GOT3 (cell line): ENCODE results near the gene PAK4.

Experiments used
- DNase-seq: peaks from one replicate; lab custom pipeline; 2025; ENCODE audit warnings: mixed read lengths; lab: John Stamatoyannopoulos, UW

PAK4 gene

DNA sequence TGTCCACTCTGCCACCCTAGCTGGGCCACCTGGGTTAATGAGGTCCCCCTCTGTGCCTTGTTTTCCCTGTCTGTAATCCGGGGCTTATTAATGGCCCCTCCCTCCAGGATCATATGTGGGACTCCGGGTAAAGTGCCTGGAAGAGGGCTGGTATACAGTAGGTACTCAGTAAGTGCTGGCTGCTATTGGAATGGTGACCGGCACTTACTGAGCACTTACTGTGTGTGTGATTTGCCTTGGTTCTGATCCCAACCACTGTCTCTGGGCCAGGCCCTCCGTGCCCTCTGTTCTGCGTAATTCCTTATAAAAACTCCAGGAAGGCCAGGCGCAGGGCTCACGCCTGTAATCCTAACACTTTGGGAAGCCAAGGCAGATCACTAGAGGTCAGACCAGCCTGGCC lies 40.3 kb downstream of the PAK4 start:
- DNase-seq = no peak

DNA sequence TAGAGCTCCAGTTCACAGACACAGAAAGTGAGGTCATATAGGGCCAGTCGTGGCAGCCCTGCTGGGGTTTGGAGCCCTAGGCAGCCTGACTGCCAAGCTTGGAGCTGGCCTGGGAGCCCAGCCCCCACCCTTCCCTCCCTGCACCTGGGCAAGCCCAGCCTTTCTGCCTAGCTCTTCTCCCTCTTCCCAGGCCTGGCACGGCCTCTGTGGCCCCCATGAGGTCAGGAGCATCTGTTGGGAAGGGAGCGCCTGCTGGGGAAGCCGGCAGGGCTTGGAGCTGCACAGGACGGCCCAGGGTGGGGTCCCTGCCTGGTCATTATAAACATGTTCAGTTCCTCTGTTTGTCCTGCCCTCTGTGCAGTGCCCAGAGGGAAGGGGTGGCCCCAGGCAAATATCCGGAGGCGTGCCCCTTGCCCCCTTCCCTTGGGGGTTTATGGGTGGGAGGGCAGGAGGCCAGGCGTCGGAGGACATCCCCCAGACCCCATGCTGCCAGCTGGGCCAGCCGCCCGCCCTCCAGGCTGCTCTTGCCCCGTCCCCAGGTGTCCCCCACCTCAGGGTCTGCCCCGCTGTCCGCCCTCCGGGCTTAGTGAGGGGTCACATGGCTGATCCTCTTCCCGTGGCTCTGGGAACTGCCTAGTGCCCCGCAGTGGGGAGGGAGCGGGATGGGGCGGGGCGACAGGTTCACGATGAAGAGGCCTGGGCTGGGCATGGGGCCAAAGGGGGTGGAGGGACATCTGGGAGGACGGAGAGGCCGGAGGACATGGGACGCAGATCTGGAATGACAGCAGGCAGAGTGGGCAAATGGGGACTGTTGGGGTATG lies 41.2 kb downstream of the PAK4 start:
- no peak for DNase-seq

DNA sequence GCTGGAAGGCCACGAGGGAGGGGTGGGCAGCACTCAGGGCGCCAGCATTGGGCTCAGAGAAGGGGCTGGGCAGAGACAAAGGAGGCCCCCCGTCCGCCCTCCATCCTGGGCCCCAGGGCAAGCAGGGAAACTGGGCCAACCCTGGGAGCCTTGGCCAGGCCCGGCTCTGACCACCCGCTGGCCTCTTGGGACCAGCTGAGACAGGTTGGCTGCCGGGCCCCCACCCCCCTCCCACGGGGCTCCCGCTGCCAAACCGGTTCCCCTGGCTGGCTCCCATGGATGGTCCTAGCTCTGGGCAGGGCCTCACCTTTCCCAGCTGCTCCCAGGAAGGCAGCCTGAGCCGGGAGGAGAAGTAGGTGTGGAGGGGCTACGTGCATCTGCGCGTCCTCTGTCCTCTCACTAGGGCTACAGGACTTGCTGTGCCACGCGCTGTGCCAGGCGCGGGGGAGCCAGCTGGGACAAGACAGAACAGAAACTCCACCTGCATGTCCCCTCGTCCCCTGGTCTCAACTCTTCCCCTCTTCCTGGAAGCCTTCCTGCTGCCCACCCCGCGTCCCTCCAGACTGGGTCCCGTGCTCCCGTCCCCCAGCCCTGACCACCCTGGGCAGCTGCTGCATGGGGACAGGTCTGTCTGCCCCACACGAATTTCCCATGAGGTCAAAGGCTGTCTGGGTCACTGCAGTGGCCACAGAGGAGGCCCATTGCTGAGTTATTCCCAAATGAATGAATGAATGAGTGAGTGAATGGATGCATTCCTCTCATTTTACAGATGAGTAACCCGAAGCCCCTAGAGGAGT lies 42.1 kb downstream of the PAK4 start:
- DNase-seq = no peak

DNA sequence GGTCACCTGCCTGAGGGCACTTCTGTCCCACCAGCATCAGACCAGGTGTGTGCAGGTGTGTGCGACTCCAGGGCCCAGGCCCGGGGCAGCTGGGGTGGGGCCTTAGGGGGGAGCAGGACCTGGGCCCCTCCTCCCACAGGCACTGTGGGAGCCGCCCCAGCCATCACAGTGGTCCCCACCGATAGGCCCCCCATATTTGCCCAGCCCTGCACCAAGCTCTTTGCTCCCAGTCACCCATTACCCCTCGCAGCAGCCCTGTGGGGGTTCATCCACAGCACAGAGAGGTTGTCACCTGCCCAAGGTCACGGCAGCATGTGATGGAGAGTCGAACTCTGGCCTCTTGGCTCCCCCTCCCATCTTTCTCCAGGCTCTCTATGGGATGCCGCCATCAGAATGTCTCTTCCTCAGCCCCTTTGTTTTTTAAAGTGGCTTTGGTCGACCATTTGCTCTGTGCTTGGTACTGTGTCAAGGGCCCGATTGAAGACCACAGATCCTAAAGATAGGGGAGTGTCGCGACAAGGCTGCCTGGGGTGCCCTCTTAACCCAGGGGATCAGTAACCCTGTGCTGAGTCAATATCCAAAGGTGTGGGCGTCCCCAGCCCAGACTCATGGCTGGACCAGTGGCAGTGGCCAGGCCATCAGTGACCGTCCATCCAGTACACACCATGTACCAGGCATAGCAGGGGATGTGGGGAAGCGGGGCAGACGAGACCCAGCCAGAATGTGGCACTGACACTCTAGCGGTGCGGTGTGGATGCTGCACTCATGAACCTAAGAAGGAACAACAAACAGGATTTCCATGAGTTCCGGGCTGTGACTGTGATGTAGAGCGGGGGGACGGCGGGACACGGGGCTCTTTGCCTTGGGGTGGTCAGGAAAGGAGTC lies 42.9 kb downstream of the PAK4 start:
- no peak for DNase-seq

DNA sequence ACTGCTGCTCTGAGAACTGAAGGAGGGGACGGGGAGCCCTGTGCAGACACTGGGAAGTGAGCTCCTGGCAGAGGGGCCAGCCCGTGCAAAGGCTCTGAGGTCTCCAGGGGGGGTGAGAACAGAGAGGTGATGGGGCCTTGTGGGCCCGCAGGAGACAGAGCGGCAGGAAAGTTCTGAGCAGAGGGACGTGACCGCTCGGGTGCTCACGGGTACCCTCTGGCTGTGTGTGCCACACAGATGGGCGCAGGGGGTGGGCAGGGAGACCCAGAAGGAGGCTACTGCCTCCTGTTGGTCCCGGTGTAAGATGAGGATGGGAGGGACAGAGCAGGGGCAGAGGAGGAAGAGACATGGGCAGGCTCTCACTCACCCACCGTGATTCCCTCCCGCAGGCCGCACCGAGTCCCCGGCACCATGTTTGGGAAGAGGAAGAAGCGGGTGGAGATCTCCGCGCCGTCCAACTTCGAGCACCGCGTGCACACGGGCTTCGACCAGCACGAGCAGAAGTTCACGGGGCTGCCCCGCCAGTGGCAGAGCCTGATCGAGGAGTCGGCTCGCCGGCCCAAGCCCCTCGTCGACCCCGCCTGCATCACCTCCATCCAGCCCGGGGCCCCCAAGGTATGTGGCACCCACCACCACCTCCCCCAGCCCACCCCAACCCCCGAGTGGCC lies 43.7 kb downstream of the PAK4 start:
- no peak for DNase-seq

DNA sequence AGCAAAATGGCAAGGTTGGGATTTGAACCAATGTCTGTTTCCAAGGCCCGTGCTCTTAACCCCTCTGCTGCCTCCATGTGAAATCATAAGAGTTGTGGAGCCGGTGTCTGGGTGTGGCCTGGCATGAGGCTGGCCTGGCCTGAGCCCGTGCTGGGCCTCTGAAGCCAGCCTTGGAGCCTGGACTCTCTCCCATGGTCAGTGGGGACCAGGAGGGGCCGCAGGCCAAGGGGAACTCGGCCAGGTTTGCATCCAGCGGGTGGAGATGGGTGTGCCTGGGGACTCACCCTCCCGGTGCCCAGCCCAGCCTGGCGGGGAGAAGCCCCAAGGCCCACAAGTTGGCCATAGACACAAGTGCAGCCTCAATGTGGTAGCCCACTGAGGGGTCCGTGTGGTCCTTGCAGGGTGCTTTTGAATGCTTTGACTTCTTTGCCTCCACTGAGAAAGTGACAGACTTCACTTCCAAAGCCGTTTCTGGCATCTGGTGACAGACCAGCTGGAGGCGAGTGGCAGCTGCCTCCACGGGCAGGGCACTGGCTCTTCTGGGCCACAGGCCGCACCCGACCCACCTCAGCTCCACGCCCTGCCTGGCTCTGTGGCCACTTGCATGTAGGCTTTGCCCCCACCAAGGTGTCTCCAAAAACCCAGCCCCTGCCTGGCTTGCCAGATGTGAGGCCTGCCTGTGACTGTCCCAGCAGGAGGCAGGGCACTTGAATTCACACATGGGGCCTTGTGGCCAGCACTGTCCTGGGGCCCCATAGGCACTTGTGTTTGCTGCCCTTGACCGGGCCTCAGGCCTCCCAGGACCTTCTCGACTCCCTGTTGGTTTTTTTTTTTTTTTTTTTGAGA lies 45.0 kb downstream of the PAK4 start:
- no peak for DNase-seq

DNA sequence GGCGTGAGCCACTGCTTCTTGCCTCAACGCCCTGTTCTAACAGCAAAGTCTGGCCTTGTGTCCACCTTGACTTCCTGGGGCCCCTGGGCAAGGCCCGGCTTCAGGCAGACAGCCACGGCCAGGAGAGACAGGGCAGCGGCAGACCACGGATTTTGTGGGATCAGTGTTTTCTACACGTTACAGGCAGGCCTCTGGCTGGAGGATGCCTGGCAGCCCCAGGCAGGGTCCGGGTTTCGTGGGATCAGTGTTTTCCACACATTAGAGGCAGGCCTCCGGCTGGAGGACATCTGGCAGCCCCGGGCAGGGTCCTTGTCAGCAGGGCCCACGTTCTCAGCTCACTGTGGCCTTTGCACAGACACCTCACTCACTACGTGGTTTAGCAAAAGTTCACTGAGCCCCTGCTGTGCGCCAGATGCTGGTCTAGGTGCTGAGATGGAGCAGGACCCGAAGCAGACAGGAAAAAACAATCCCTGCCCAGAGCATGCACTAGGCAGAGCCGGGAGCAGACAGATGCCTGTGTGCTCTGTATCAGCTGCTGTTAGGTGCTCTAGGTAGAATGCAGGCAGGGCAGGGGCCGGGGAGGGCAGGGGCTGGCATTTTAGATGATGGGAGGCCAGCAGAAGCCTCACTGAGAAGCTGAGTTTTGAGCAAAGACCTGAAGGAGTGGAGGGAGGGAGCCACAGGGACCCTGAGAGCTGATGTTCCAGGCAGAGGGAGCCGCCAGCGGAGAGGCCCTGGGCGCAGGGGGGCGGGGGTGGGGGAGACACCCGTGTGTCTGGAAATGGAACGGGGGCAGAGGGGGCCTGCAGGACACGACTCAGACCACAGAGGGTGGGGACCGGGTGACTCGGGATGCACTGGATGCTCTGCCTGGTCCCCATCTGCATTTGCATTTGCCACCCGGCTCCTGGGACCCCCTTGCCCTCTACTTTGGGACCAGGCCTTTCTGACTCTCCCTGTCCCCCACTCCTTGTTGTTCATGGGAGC lies 46.2 kb downstream of the PAK4 start:
- no peak for DNase-seq

DNA sequence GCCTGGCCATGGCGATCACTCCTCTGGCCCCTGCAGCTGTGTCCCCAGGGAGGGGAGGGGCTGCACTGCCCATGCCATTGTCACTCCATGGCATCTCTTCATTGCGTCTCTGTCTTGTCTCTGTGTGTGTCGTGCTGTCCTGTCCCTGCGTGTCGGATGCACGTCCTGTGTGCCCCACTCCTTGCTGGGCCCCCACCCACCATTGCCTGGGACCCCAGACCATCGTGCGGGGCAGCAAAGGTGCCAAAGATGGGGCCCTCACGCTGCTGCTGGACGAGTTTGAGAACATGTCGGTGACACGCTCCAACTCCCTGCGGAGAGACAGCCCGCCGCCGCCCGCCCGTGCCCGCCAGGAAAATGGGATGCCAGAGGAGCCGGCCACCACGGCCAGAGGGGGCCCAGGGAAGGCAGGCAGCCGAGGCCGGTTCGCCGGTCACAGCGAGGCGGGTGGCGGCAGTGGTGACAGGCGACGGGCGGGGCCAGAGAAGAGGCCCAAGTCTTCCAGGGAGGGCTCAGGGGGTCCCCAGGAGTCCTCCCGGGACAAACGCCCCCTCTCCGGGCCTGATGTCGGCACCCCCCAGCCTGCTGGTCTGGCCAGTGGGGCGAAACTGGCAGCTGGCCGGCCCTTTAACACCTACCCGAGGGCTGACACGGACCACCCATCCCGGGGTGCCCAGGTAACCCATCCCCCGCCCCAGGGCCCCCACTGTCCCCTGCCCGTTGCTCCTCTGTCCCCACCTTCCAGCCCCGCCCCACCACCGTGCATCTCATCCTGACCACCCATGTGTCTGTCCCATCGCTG lies 47.3 kb downstream of the PAK4 start:
- DNase-seq = no peak

DNA sequence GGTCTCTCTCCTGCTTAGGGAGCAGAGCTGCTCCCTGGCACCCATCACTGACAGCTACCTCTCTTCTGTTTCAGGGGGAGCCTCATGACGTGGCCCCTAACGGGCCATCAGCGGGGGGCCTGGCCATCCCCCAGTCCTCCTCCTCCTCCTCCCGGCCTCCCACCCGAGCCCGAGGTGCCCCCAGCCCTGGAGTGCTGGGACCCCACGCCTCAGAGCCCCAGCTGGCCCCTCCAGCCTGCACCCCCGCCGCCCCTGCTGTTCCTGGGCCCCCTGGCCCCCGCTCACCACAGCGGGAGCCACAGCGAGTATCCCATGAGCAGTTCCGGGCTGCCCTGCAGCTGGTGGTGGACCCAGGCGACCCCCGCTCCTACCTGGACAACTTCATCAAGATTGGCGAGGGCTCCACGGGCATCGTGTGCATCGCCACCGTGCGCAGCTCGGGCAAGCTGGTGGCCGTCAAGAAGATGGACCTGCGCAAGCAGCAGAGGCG lies 48.0 kb downstream of the PAK4 start:
- no peak for DNase-seq

DNA sequence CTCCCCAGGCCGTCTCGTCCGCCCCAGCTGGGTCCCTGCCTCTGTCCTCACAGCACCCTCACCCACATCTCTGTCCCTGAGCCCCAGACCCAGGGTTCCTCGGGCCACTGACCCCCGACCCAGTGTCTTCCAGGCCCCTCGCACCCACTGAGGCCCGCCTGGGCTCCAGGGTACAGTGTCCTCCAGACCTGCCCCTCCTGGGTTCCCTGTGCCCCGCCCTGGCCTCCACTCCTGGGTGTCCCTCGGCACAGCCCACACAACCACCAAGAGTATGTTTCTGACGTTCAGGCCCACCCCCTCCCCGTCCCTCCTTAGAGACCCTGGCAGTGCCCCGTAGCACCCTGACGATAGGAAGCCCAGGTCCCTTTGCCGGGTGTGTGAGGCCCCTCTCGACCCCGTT lies 48.6 kb downstream of the PAK4 start:
- DNase-seq = no peak

DNA sequence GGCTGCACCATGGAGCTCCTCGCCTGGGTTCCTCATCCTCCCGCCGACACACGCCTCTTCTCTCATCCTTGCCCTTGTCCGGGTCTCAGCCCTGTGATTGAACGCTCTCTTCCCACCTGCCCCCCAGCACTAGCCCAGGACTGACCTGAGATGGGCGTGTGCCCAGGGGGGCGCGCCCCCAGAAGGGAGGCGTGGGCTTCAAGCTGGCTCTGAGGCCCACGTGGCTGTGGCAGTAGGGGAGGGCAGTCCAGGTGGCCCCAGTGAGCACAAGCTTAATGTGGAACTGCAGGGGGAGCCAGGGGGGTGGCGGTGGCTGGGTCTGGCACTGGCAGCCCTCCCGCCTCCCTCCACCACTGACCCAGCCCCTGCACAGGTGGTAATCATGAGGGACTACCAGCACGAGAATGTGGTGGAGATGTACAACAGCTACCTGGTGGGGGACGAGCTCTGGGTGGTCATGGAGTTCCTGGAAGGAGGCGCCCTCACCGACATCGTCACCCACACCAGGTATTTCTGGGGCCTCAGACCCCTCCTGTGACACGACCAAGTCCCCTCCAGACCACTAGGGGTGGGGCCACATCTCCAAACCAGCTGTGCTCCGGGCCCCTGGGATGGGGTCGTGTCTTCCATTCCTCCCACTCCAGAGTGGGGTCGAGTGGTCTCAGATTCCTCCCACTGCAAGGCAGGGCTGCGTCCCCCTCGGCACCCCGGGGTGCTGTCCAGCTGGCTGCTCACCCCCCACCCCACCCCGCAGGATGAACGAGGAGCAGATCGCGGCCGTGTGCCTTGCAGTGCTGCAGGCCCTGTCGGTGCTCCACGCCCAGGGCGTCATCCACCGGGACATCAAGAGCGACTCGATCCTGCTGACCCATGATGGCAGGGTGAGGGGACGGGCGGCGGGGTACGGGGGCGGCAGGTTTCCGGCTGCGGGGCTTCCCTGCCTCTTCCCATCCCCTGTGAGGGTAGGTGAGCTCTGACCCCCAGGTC lies 49.3 kb downstream of the PAK4 start:
- no peak for DNase-seq

DNA sequence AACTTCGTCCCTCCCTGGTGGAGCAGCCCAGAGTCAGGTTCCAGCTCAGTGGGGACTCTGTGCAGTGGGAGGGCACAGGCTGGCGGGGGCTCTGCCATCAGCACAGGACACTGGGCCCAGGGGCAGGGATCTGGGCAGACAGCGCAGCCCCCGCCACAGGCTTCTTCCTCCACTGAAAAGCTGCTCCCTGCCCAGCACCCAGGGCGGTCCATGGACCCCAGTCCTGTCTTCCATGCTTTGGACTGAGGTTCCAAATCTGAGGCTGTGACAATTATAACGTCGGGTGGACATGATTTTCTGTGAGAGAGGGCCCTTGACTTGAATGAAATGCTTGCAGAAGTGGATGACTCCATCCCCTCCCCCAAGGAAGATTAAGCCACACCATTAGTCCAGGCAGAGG lies 50.0 kb downstream of the PAK4 start:
- DNase-seq = no peak

DNA sequence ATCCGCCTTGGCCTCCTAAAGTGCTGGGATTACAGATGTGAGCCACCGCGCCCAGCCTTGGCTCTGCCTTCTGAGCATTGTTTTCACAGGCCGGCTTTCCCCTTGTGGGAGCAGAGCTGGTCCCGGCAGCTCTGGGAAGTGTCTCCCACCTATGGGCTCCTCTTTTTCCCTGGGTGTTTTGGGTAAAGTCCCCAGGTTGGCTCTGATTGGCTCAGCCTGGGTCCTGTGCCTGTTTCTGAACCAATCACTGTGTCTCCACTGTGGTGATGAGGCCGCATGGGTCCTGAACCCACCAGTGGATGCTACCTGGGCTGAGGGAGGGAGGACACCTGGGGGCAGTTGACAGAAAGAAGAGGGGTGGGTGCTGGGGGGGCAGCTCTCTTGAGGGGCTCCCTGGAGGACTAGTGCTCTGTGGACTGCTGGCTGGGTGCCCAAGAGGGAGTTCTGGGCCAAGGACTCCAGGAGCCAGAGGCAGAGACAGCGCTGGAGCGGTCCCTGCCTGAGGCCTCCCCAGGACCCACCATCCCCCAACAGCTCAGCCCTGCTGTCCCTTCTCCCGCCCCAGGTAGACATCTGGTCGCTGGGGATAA lies 51.6 kb downstream of the PAK4 start:
- DNase-seq = no peak

DNA sequence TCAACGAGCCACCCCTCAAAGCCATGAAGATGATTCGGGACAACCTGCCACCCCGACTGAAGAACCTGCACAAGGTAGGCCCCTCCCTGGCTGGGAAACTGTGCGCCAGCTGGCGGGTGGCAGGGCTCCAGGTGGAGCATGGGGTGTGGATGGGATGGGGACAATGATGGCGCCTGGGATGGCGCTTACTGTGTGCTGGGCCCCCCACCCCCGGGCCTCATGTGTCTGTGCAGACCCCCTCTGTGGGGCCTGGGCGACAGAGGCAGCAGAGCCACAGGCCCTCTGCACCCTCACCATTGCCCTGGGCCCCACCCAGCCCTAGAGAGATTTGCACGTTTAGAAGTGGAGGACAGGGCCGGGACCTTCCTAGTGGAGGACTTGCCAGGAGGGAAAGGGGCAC lies 52.1 kb downstream of the PAK4 start:
- no peak for DNase-seq

DNA sequence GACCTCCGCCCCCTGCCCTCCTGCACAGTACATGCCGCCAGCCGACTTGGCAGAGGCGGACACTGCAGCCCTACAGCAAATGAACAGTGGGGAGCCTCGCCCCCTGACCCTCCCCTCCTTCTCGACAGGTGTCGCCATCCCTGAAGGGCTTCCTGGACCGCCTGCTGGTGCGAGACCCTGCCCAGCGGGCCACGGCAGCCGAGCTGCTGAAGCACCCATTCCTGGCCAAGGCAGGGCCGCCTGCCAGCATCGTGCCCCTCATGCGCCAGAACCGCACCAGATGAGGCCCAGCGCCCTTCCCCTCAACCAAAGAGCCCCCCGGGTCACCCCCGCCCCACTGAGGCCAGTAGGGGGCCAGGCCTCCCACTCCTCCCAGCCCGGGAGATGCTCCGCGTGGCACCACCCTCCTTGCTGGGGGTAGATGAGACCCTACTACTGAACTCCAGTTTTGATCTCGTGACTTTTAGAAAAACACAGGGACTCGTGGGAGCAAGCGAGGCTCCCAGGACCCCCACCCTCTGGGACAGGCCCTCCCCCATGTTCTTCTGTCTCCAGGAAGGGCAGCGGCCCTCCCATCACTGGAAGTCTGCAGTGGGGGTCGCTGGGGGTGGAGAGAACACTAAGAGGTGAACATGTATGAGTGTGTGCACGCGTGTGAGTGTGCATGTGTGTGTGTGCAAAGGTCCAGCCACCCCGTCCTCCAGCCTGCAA lies 52.9 kb downstream of the PAK4 start:
- DNase-seq = no peak

DNA sequence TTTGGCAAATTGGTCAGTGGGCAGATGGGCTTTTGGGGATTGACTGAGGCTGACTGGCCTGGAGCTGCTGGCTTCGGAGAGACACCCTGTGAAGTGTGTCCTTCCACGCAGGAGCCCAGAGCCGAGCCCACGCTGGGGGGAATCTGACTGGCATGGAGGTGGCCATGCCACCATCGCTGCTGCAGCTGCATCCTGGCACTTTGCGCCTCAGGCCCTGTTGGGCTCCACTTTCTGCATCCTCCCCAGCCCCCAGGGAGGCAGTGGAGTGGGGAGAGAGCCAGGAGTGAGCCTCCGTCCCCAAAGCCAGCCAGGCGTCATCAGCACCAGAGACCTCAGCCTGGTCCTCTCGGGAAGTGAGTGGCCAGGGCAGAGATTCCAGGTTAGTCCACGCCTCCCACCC lies 54.2 kb downstream of the PAK4 start:
- DNase-seq = no peak
